Activated CD8-positive, alpha-beta T cell treated with anti-CD3 and anti-CD28 coated beads for 36 hours (primary cell): ENCODE measurements around the gene GPATCH4. TPM values are rescaled to one million over a fixed set of nuclear protein-coding genes. Genes with fewer than 3 reads are reported as not detected.

Experiments
- ATAC-seq: fragments of 200-7000 bp; cut with Tn5 transposase; one replicate; pipeline ENCODE4 v1.10.0; 2021; ENCODE audit warnings: mild to moderate bottlenecking, moderate library complexity
- CTCF ChIA-PET: fragments of 350-600 bp; sonication (Branson Sonifier 250); formaldehyde crosslinking; loops from one replicate; lab custom pipeline; 2021; ENCODE audit warnings: antibody characterized with exemption; lab: Charles Lee
- POLR2A ChIA-PET: fragments of 350-600 bp; sonication (Branson Sonifier 250); formaldehyde crosslinking; loops from one replicate; lab custom pipeline; 2021; ENCODE audit warnings: antibody characterized with exemption; lab: Charles Lee
- DNase-seq: peaks from one replicate; pipeline ENCODE4 v3.0.0-alpha.2; 2020
- H3K27ac Mint-ChIP-seq: one replicate; pipeline ENCODE4 v1.8.0; 2021; ENCODE audit warnings: mild to moderate bottlenecking, mixed read lengths
- H3K27me3 Mint-ChIP-seq: one replicate; pipeline ENCODE4 v1.8.0; 2021; ENCODE audit warnings: mixed read lengths
- H3K36me3 Mint-ChIP-seq: one replicate; pipeline ENCODE4 v1.8.0; 2021; ENCODE audit warnings: low read depth, mixed read lengths
- H3K4me1 Mint-ChIP-seq: one replicate; pipeline ENCODE4 v1.8.0; 2021; ENCODE audit warnings: low read depth, mixed read lengths
- H3K4me3 Mint-ChIP-seq: one replicate; pipeline ENCODE4 v1.8.0; 2021; ENCODE audit warnings: mild to moderate bottlenecking, moderate library complexity, mixed read lengths
- H3K9me3 Mint-ChIP-seq: one replicate; pipeline ENCODE4 v1.8.0; 2021; ENCODE audit warnings: mixed read lengths
- CTCF ChIP-seq: fragments of 200-600 bp; IDR thresholded peaks from one replicate; pipeline ENCODE4 v1.8.0; 2022; ENCODE audit warnings: antibody characterized with exemption, mild to moderate bottlenecking
- intact Hi-C: fragments of 100-400 bp; cut with micrococcal nuclease; formaldehyde crosslinking; loops from one replicate; pipeline ENCODE4 v1.10.0; 2022
- total RNA-seq, 2 experiments: library from RNA; stranded (reverse); gene quantifications; one replicate each; pipeline ENCODE4 v1.2.3, GENCODE V29; 2021

Gene GPATCH4
- total RNA-seq, 2 experiments from 2014 or later: 50.7 to 51.0 TPM

GRCh38 chr1:156629823-156630449 is 28.7 kb upstream of the GPATCH4 start:
- Mint-ChIP-seq H3K4me1 (peaks cover 6% of the 10 kb centered on the region), H3K27ac (no peak overlapping the region), H3K27me3 (peaks cover 35% of the 10 kb centered on the region), H3K4me3 (no peak overlapping the region), H3K36me3 (no peaks in the 10 kb centered on the region), H3K9me3 (no peaks in the 10 kb centered on the region)
- ATAC-seq (no peak), DNase-seq (no peak)
- no peak for TF ChIP-seq CTCF
- intact Hi-C loops: no loop called here
- POLR2A ChIA-PET: interaction anchor here (1.1 kb wide), 1 partner anchor 55 kb away, joined by 3 read pairs; no protein-coding TSS in a partner anchor
- CTCF ChIA-PET: interaction anchor here (1.2 to 12.4 kb wide), 7 partner anchors 14 to 244 kb away, joined by 3 to 273 read pairs (median 4); partner anchors contain the start of genes BCAN and NES

GRCh38 chr1:156627313-156627880 is 26.1 kb upstream of the GPATCH4 start:
- Mint-ChIP-seq H3K36me3 (no peaks in the 10 kb centered on the region), H3K27ac (no peak overlapping the region), H3K4me1 (peaks cover 10% of the 10 kb centered on the region), H3K9me3 (no peaks in the 10 kb centered on the region), H3K27me3 (peaks cover 43% of the 10 kb centered on the region), H3K4me3 (no peak overlapping the region)
- DNase-seq (peak; percentile 60), ATAC-seq (peak; percentile 45)
- intact Hi-C loops: no loop called here
- POLR2A ChIA-PET: interaction anchor here (0.6 to 1.1 kb wide), 3 partner anchors 18 to 78 kb away, joined by 3 read pairs; partner anchors contain the start of gene CRABP2
- peak; percentile 66 for TF ChIP-seq CTCF
- CTCF ChIA-PET: interaction anchor here (0.6 to 12.4 kb wide), 41 partner anchors 8 to 334 kb away, joined by 3 to 273 read pairs (median 4); partner anchors contain the start of genes BCAN, CRABP2, HAPLN2 and IQGAP3

GRCh38 chr1:156626079-156626438 is 24.8 kb upstream of the GPATCH4 start:
- Mint-ChIP-seq H3K4me3 (no peak overlapping the region), H3K27me3 (peaks cover 39% of the 10 kb centered on the region), H3K9me3 (no peaks in the 10 kb centered on the region), H3K36me3 (no peaks in the 10 kb centered on the region), H3K27ac (no peak overlapping the region), H3K4me1 (peaks cover 10% of the 10 kb centered on the region)
- no peak for TF ChIP-seq CTCF
- ChIA-PET POLR2A (interaction anchor here (0.7 kb wide), 1 partner anchor 31 kb away, joined by 3 read pairs; no protein-coding TSS in a partner anchor), CTCF (interaction anchor here (0.7 to 12.4 kb wide), 18 partner anchors 10 to 241 kb away, joined by 3 to 273 read pairs (median 7); partner anchors contain the start of genes BCAN, CRABP2 and NES)
- ATAC-seq (no peak), DNase-seq (no peak)
- intact Hi-C loops: no loop called here

- Mint-ChIP-seq H3K4me1 (peaks cover 10% of the 10 kb centered on the region), H3K27ac (no peak overlapping the region), H3K36me3 (no peaks in the 10 kb centered on the region), H3K4me3 (peak overlapping the region; percentile 53), H3K9me3 (no peaks in the 10 kb centered on the region), H3K27me3 (peaks cover 37% of the 10 kb centered on the region)
- DNase-seq: peak; percentile 74
- ATAC-seq: peak; percentile 74
- ChIA-PET POLR2A (no interaction called here), CTCF (interaction anchor here (1.0 to 12.4 kb wide), 22 partner anchors 9 to 266 kb away, joined by 3 to 273 read pairs (median 8); partner anchors contain the start of genes BCAN, CRABP2 and NES)
- intact Hi-C loops: no loop called here
- TF ChIP-seq CTCF: peak; percentile 96
Observed at GRCh38 chr1:156625436-156626078, 24.3 kb upstream of the GPATCH4 start.
